ENCODE results near the gene RIMKLB.

DNA sequence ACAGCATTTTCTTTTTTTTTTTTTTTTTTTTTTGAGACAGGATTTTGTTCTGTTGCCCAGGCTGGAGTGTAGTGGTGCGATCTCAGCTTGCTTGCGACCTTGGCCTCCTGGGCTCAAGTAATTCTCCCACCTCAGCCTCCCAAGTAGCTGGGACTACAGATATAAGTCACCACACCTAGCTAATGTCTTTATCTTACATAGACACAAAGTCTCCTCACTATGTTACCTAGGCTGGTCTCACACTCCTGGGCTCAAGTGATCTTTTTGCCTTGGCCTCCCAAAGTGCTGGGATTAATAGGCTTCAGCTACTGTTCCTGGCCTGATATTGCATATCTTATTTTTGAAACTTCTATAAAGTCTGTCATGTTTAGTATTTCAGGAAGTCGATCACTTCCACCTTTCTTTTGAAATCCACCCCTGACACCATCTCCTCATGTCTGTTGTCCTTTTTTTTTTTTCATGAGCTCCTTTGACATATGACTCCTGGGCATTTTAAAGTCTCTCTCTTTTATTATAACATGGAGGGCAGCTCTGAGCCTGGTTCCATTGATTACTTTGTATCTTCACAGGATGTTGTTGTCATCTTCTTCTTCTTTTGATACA, 118.8 kb downstream of the RIMKLB start:
- TF ChIP-seq, protein P1, sequence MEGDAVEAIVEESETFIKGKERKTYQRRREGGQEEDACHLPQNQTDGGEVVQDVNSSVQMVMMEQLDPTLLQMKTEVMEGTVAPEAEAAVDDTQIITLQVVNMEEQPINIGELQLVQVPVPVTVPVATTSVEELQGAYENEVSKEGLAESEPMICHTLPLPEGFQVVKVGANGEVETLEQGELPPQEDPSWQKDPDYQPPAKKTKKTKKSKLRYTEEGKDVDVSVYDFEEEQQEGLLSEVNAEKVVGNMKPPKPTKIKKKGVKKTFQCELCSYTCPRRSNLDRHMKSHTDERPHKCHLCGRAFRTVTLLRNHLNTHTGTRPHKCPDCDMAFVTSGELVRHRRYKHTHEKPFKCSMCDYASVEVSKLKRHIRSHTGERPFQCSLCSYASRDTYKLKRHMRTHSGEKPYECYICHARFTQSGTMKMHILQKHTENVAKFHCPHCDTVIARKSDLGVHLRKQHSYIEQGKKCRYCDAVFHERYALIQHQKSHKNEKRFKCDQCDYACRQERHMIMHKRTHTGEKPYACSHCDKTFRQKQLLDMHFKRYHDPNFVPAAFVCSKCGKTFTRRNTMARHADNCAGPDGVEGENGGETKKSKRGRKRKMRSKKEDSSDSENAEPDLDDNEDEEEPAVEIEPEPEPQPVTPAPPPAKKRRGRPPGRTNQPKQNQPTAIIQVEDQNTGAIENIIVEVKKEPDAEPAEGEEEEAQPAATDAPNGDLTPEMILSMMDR (IDR thresholded peaks at IDR 0.05): no peak
- no peak for TF ChIP-seq POLR2AphosphoS5 (IDR thresholded peaks at IDR 0.05)
- TF ChIP-seq EP300 (IDR thresholded peaks at IDR 0.05; ENCODE audit: low read depth): no peak
- no peak for TF ChIP-seq POLR2A (IDR thresholded peaks at IDR 0.05)

All from transverse colon (tissue), 4 donors.